KBM-7 (cell line): Measurements from ENCODE around the gene DOCK1.
"Not testable (repeated sequence)": the region's sequence is repeated elsewhere in the genome, so short reads cannot be mapped to it uniquely, and the experiment has no call there.

Experiments
- DNase-seq: peaks from one replicate; pipeline ENCODE4 v3.0.0-alpha.2; 2015
- in situ Hi-C: fragments of 300-500 bp; cut with MboI; formaldehyde crosslinking; loops from 2 replicates; pipeline ENCODE4 v1.14.3; 2020; ENCODE audit warnings: low sequenced_read_pairs, low pct_unique_long_range_greater_than_20kb, mixed read lengths

DOCK1 gene

GRCh38 chr10:126904818-126905701 lies at the start of gene DOCK1:
Gene DOCK1 (plus strand): TSS chr10:126905428. CDS start chr10:126905518, 90 bp downstream.
- peak; percentile 55 for DNase-seq

GRCh38 chr10:126857178-126857806 lies 47.9 kb upstream of the DOCK1 start:
- DNase-seq = no peak
- in situ Hi-C loops = no loop called here

More at GRCh38 chr10:126904818-126905701, at the start of gene DOCK1:
- in situ Hi-C loops = no loop called here

- in situ Hi-C loops = no loop called here
- no peak for DNase-seq
These were observed 37.5 kb upstream of the DOCK1 start for GRCh38 chr10:126867567-126868365.

DNA sequence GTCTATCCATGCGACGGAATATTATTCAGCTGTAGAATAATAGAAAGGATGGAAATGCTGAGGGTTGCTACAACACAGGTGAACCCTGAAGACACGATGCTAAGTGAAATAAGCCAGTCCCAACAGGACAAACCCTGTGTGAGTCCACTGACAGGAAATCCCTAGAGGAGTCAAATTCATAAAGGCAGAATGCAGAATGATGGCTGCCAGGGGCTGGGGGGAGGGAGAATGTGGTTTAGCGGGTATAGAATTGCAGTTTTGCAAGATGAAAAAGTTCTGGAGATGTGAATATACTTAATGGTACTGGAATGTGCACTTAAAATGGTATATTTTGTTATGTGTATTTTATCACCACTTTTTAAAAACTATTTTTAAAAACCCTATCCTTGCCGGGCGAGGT lies 36.9 kb upstream of the DOCK1 start:
- DNase-seq = no peak
- in situ Hi-C loops = no loop called here

GRCh38 chr10:126872135-126872534 lies 33.1 kb upstream of the DOCK1 start:
- no peak for DNase-seq
- in situ Hi-C loops = no loop called here

DNA sequence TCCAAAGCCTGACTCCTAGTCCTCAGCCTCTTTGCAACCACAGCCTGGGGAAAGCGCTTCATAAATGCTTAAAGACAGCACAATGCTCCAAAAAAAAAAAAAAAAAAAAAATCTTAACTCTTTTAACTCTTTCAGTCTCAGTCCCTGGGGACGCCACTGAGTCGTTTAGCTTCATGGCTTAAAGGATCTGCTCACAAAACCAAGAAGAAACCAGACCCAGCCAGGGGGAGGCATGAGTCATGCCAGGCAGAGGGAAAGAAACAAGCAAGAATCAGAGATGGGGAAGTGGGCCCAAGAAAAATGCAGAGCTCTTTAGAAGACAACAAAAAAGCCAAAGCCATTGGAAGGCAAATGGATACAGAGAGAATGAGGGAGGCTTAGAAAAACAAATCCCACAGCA lies 32.5 kb upstream of the DOCK1 start:
- in situ Hi-C loops = no loop called here
- no peak for DNase-seq

GRCh38 chr10:126876456-126876855 lies 28.8 kb upstream of the DOCK1 start:
- DNase-seq = no peak
- in situ Hi-C loops = no loop called here

- in situ Hi-C loops = no loop called here
These were observed 27.8 kb upstream of the DOCK1 start for GRCh38 chr10:126877390-126877789.

GRCh38 chr10:126878594-126878993 lies 26.6 kb upstream of the DOCK1 start:
- DNase-seq = no peak
- in situ Hi-C loops = no loop called here

More at GRCh38 chr10:126877390-126877789, 27.8 kb upstream of the DOCK1 start:
- no peak for DNase-seq

DNA sequence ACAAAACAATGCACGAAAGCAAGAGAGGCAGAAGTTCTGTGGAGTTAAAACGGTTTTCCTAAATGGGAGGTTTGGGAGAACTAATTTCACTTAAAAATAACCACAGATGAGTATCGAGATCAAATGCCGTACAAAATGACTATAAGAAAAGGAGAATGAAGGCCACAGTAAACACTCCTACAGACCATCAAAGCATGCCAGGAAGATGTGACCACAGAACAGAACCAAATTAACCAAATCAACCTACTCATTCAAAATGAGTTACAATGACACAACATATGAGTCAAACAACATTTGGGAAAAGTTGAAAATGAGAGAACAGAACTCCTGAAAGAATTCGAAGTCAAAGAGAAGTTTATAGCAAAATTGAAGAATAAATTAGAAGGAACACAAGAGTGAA lies 24.3 kb upstream of the DOCK1 start:
- DNase-seq = no peak
- in situ Hi-C loops = no loop called here

DNA sequence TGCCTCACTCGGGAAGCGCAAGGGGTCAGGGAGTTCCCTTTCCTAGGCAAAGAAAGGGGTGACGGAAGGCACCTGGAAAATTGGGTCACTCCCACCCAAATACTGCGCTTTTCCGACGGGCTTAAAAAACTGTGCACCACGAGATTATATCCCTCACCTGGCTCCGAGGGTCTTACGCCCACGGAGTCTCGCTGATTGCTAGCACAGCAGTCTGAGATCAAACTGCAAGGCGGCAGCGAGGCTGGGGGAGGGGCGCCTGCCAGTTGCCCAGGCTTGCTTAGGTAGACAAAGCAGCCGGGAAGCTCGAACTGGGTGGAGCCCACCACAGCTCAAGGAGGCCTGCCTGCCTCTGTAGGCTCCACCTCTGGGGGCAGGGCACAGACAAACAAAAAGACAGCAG lies 23.2 kb upstream of the DOCK1 start:
- DNase-seq, in situ Hi-C loops: not testable (repeated sequence)

DNA sequence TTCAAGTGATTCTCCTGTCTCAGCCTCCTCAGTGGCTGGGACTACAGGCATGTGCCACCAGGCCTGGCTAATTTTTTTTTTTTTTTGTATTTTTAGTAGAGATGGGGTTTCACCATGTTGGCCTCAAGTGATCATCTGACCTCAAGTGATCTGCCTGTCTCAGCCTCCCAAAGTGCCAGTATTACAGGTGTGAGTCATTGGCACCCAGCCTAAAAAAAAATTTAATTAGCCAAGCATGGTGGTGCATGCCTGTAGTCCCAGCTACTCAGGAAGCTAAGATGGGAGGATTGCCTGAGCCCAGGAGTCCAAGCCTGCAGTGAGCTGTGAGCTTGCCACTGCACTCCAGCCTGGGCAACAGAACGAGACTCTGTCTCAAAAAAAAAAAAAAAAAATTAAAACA lies 16.8 kb upstream of the DOCK1 start:
- not testable (repeated sequence) for DNase-seq

DNA sequence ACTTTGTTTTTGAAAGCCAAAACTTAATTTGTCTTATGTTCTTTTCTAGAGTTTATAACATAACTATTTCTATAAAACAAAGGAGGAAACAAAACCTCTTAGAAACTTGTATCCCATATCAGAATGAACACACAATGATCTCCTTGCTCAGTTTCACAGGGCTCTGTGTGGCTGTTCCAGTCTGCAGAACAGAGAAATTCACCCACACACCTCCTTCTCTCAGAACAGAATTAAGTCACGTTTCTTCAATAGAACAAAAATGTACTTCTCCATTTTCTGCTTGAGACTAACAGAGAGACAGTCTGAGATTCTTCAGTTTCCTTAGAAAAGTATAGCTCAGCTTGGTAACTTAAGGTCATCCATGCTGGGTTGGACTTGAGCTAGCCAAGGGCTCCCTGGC lies 15.8 kb upstream of the DOCK1 start:
- DNase-seq = no peak
- in situ Hi-C loops = no loop called here

More for the DNA sequence above, 16.8 kb upstream of the DOCK1 start:
- in situ Hi-C loops = not testable (repeated sequence)

- in situ Hi-C loops, DNase-seq: not testable (repeated sequence)
These were observed 14.4 kb upstream of the DOCK1 start for GRCh38 chr10:126890797-126891196.

DNA sequence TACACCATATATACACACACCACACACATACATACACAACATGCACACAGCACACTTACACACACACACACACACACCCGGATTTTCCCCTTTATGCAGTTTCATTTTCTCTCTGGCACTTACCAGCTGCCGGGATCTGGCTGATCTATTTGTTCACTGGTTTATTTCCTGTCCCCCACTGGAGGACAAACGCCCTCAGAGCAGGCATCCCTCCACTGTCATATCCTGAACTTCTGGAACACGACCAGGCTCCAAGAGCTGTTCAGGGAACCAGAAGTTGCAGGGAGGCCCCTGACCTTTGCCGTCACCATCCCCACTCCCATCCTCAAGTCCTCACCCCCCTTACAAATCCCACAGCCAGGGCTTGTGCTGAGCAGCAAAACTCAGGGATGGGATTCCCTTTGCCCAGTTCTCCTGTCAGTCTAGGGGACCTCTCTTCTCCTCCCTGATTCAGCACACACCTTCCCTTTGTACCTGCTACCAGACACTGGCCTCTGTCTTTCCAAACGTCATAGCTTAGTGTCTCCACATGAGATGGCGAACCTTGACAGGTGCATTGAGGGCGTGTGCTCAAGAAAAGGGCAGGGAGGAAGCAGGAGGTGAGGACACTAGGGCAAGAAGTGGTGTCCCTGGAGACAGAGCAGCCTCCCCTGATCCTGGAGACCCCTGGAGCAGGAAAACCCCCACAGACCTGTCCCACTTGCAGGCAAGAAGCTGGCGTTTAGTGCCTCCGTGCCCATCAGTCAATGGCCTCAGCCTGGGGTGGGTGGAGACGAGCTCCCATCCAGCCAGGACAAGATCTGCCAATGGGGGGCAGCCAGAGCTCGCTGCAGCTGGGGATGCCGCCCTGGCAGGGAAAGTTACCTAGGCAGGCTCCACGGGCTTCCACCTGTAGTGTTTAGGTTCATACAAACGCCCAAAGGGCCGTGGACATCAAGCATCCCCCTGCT lies 12.7 kb upstream of the DOCK1 start:
- in situ Hi-C loops = no loop called here
- DNase-seq = no peak

DNA sequence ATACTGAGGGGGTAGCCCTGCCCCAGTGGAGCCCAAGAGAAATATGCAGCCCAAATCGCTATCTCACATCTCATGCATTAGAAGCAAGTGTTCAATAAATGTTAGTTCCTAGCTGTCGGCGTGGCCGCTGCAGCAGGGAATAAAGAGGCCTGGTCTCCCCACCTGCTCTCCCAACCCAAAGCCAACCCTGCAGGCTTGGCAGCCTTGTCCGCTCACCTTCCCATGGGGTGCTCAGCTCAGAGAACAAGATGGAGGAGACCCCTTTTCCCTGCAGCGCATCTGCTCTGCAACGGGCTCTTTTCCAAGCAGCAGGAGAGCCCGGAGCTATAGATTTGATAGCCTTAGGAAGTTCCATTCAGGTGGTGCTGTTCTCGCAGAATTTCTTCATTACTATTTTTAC lies 12.0 kb upstream of the DOCK1 start:
- in situ Hi-C loops = no loop called here
- no peak for DNase-seq

DNA sequence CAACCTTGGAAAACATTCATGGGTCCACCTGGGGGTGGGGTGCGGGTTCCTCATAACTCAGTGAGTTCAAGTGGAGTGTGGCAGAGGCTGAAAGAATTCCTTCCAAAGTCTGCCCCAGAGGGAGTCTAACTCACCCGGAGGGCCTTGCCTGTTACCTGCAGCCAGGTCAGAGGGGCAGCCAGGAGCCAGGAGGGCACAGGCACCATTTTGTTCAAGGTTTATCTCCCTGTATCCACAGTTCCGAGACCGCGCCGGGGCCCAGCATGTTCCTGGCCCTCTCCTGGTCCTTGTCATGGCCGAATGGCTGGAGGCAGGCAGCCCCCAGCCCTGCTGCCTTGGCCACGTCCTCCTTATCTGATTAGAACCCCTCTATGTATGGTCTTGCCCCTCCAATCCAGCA lies 11.4 kb upstream of the DOCK1 start:
- DNase-seq = no peak
- in situ Hi-C loops = no loop called here

GRCh38 chr10:126895214-126895781 lies 9.9 kb upstream of the DOCK1 start:
- in situ Hi-C loops = no loop called here
- DNase-seq = no peak
